BJ (cell line): Measurements from ENCODE around the gene RPL13. TPM values are rescaled to one million over a fixed set of nuclear protein-coding genes. Genes with fewer than 3 reads are reported as not detected.
"Not testable (repeated sequence)": the region's sequence is repeated elsewhere in the genome, so short reads cannot be mapped to it uniquely, and the experiment has no call there.

Source experiments
- CTCF ChIA-PET: fragments of 350-600 bp; formaldehyde crosslinking; extraction: SDS; loops from one replicate; lab custom pipeline; 2021; ENCODE audit warnings: antibody characterized with exemption, inconsistent platforms; lab: Yijun Ruan, JAX
- POLR2A ChIA-PET: fragments of 300-600 bp; sonication (Branson Sonifier 250); formaldehyde crosslinking; extraction: SDS; loops from one replicate; lab custom pipeline; 2021; ENCODE audit warnings: antibody characterized with exemption; lab: Charles Lee
- DNase-seq: peaks from one replicate; pipeline ENCODE4 v3.0.0-alpha.2; 2011; ENCODE audit warnings: low read depth
- H3K27me3 ChIP-seq: 2 replicates; pipeline ENCODE4 v1.6.0; 2011; ENCODE audit warnings: low read length; ENCODE audit not compliant: control insufficient read depth, insufficient read depth
- H3K36me3 ChIP-seq: 2 replicates; pipeline ENCODE4 v1.5.1; 2011; ENCODE audit warnings: low read length; ENCODE audit not compliant: control insufficient read depth, insufficient read depth
- H3K4me3 ChIP-seq: 2 replicates; pipeline ENCODE4 v1.5.1; 2011; ENCODE audit warnings: low read depth, mild to moderate bottlenecking, control low read depth, low read length
- CTCF ChIP-seq: IDR thresholded peaks from 2 replicates; pipeline ENCODE4 v1.5.1; 2011; ENCODE audit warnings: low read depth, mild to moderate bottlenecking, control low read depth, inconsistent platforms, low read length, moderate library complexity; ENCODE audit not compliant: insufficient read depth
- polyA plus RNA-seq: library from polyadenylated mRNA; depleted of rRNA; stranded (reverse); fragments of >200 nt; gene quantifications from 2 replicates; pipeline ENCODE4 v1.2.3, GENCODE V29; 2011

RPL13 gene
- polyA plus RNA-seq, 1 experiment, result 4,466 TPM

GRCh38 chr16:89567656-89568594 is 7.4 kb downstream of the RPL13 start:
- no peak for DNase-seq
- ChIA-PET POLR2A (no interaction called here), CTCF (interaction anchor here (0.8 kb wide), 1 partner anchor 72 kb away, joined by 5 read pairs; no protein-coding TSS in a partner anchor)
- peaks cover 17% of the 10 kb centered on the region for H3K36me3 ChIP-seq
- no peaks in the 10 kb centered on the region for H3K27me3 ChIP-seq
- TF ChIP-seq CTCF, result no peak
- H3K4me3 ChIP-seq, result no peak overlapping the region

GRCh38 chr16:89569506-89570341 is 9.2 kb downstream of the RPL13 start:
- Histone ChIP-seq H3K4me3 (no peak overlapping the region), H3K36me3 (peaks cover 2% of the 10 kb centered on the region; the same call in 1 of the 2 replicates), H3K27me3 (no peaks in the 10 kb centered on the region)
- no peak for DNase-seq
- CTCF ChIA-PET, result interaction anchor here (0.7 kb wide), 1 partner anchor 159 kb away, joined by 3 read pairs; no protein-coding TSS in a partner anchor
- POLR2A ChIA-PET, result no interaction called here
- no peak for TF ChIP-seq CTCF

- CTCF ChIA-PET, result no interaction called here
- H3K36me3 ChIP-seq, result no peaks in the 10 kb centered on the region
- no peaks in the 10 kb centered on the region for H3K27me3 ChIP-seq
- no peak for TF ChIP-seq CTCF
- no peak overlapping the region for H3K4me3 ChIP-seq
- POLR2A ChIA-PET, result no interaction called here
- no peak for DNase-seq
Measured at GRCh38 chr16:89570342-89570923, 10.0 kb downstream of the RPL13 start.

- H3K36me3 ChIP-seq, POLR2A ChIA-PET, H3K4me3 ChIP-seq, H3K27me3 ChIP-seq, DNase-seq, CTCF ChIA-PET: not testable (repeated sequence)
Measured at GRCh38 chr16:89570983-89571598, 10.6 kb downstream of the RPL13 start.

GRCh38 chr16:89571636-89572035 is 11.2 kb downstream of the RPL13 start:
- ChIA-PET POLR2A (no interaction called here), CTCF (interaction anchor here (1.0 to 1.1 kb wide), 2 partner anchors 10 to 69 kb away, joined by 4 to 7 read pairs; no protein-coding TSS in a partner anchor)
- no peak for DNase-seq
- Histone ChIP-seq H3K36me3 (no peaks in the 10 kb centered on the region), H3K4me3 (no peak overlapping the region), H3K27me3 (no peaks in the 10 kb centered on the region)
- TF ChIP-seq CTCF, result no peak
